NCI-H2029 (cell line): ENCODE measurements around the gene RBM10.

Experiments used
- DNase-seq: peaks from one replicate; lab custom pipeline; 2025; lab: John Stamatoyannopoulos, UW

The RBM10 gene

DNA sequence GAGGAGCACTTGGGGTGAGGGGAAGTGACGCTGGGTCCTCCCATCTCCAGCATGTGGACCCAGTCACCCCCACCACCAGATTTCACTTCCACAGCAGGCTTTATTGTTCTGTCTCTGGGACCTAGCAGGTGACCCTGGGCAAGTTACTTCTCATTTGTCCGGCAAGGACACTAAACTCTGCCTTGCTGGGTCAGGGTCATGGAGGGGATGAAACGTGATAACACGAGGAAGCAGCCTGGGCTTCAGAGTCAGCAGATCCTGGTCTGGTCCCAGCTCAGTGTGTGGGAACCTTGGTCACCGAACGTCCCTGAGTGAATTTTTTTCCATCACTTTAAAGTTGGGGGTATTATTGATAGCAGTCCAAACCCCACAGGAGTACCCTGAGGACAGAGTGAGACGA, 52.5 kb downstream of the RBM10 start:
- no peak for DNase-seq

DNA sequence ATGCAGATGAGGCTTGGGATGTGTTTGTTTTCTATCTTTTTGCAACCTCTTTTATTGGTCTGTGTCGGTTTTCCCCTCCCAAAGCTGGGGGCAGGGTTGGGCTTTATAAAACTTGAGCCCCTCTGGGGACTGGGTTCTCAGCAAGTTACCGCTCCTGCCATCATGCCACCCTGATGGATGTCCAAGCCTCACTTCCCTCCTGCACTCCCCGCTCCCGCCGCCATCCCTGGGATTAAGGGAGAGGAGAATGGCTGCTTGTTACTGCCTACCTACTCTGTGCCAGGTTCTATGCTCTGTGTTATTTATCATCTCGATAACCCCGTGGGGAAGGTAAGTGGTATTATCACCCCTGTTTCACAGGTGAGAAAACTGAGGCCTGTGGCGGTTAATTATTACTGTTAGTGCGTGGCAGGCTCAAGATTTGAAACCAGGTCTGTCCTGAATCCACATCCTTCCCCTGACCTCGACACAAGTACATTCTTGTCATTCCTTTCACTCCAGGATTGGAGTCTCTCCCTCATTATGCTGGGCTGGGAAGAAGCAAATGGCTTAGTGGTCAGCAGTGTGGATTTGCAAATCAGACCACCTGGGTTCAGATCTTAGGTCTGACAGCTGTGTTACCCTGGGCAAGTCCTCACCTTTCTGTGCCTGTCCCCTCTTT, 53.1 kb downstream of the RBM10 start:
- DNase-seq = no peak

DNA sequence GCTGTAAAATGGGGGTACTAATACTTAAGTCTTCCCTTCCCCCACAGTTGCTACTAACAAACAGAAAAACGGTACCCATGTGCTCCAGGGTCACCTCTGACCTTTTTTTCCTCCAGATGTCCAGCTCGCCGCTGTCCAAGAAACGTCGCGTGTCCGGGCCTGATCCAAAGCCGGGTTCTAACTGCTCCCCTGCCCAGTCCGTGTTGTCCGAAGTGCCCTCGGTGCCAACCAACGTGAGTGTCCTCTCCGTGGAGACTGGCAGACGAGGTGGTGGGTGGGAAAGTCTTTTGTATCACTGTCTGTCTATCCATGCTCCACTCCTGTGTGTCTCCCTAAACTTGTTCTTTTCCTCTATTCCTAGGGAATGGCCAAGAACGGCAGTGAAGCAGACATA, 53.7 kb downstream of the RBM10 start:
- DNase-seq = no peak

DNA sequence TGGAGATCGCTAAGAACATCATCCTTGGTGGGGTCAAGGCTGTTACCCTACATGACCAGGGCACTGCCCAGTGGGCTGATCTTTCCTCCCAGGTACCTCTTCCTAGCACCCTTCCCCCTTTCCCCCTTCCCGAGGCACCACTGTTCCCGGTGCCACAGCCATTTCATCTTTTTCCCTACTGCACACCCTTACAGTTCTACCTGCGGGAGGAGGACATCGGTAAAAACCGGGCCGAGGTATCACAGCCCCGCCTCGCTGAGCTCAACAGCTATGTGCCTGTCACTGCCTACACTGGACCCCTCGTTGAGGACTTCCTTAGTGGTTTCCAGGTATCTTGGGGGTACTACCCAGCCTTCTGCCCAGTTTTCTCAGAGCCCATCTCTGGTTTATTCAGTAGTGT, 54.3 kb downstream of the RBM10 start:
- no peak for DNase-seq

DNA sequence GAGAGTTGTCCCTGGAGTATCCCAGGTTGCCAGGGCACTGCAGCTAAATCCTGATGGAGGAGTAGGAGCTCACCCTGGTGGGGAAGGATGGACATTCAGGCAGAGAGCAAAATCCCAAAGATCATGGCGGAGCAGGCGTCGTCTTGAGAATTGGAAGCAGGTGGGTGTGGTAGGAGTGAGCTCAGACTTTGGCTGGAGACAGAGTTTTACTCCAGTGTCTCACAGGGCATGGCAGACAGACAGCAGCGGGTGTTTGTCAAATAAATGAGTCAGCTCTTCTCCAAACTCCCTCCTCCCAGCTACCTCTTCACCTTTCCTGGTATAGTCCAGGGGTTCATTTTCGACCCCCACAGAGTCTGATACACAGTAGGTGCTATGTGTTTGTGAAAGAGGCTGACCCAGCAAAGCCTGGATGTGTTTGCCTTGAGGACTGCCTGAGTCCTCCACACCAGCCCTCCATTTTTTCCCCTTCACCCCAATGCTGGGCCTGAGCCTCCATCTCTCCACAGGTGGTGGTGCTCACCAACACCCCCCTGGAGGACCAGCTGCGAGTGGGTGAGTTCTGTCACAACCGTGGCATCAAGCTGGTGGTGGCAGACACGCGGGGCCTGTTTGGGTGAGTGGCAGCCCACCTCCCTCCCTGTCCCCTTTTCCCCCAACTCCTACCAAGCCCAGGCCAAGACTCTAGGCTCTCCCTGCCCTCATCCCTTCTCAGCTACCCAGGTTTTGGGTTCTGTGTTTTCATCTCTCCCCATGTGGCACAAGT, 55.5 kb downstream of the RBM10 start:
- DNase-seq = no peak

DNA sequence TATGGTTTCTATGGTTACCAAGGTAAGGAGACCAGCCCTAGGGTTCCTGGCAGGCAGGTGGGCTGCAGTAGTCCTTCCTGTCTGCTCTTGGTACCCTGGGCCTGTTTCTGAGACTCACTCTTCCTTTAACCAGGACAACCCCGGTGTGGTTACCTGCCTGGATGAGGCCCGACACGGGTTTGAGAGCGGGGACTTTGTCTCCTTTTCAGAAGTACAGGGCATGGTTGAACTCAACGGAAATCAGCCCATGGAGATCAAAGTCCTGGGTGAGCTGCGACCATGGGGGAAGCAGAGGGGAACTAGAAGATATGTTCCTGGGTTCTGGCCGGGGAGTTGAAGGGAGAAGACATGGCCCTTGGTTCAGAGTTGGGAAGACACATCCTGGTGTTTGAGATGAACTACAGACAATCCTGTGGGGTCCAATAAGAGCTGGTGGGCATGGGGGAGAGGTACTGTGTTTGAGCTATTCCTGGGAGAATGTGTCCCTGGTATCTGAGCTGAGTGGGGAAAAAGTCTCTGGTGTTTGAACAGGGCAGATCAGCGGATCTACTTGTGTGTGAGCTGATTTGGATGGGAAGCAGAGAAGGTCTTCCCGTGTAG, 56.4 kb downstream of the RBM10 start:
- DNase-seq = no peak

DNA sequence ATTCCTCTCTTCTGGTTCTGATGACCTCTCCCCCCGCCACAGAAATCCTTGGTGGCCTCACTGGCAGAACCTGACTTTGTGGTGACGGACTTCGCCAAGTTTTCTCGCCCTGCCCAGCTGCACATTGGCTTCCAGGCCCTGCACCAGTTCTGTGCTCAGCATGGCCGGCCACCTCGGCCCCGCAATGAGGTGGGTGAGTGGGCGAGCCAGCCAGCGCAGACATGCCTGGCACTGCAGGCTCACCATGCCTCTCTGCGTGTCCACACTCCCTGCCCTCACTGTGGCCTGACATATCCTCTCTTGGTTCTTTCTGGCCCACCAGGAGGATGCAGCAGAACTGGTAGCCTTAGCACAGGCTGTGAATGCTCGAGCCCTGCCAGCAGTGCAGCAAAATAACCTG, 57.3 kb downstream of the RBM10 start:
- DNase-seq = no peak

DNA sequence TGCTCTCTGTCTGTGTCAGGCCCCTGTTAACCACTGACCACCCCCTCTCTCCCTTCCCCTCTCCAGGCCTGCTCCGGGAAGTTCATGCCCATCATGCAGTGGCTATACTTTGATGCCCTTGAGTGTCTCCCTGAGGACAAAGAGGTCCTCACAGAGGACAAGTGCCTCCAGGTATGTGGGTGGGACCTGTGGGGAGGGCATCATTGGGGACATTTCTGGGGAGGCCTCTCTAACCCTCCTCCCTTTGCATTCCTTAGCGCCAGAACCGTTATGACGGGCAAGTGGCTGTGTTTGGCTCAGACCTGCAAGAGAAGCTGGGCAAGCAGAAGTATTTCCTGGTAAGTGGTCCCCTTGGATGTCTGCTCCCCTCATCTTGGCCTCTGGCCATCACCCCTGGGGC, 57.9 kb downstream of the RBM10 start:
- no peak for DNase-seq

DNA sequence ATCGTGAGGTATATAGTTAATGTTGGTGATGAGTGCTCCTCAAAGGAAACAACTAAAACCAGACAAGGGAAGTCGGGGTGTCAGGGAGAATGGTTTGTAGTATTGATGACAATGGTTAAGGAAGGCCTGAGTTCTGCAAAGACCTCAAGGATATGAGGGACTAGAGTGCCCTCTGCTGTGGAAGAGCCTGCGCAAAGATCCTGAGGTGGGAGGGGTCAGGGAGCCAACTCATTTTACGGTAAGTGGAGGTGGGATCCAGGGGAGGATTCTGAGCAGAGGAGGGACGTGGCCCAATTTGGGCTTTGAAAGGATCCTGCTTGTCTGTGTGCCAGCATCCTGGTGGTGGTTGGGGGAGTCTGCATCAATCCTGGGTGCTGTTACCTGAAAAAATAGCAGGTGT, 59.9 kb downstream of the RBM10 start:
- no peak for DNase-seq

DNA sequence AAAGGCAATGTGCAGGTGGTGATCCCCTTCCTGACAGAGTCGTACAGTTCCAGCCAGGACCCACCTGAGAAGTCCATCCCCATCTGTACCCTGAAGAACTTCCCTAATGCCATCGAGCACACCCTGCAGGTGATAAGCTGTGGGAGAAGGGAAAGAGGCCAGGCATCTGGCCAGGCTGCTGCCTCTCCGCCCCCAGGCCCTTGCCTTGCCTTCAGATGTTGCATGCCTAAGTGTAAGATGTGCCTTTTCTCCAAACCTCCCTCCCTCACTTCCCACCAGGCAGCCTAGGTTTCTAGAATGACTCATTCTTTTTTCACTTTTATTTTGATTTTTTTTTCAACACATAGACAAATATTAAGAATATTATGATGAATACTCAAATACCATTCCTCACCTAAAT, 61.3 kb downstream of the RBM10 start:
- no peak for DNase-seq

DNA sequence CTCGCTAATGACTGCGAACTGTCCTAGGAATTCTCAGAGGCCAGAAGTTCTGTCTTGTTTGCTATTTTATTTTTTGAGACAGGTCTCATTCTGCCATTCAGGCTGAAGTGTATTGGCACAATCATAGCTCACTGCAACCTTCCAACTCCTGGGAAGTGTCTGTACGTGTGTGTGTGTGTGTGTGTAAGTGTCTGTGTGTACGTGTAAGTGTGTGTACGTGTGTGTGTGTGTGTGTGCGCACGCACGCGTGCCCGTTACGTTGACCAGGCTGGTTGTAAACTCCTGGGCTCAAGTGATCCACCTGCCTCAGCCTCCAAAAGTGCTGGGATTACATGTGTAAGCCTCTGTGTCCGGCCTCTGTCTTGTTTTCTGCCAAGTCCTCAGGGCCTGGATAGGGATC, 63.1 kb downstream of the RBM10 start:
- no peak for DNase-seq

DNA sequence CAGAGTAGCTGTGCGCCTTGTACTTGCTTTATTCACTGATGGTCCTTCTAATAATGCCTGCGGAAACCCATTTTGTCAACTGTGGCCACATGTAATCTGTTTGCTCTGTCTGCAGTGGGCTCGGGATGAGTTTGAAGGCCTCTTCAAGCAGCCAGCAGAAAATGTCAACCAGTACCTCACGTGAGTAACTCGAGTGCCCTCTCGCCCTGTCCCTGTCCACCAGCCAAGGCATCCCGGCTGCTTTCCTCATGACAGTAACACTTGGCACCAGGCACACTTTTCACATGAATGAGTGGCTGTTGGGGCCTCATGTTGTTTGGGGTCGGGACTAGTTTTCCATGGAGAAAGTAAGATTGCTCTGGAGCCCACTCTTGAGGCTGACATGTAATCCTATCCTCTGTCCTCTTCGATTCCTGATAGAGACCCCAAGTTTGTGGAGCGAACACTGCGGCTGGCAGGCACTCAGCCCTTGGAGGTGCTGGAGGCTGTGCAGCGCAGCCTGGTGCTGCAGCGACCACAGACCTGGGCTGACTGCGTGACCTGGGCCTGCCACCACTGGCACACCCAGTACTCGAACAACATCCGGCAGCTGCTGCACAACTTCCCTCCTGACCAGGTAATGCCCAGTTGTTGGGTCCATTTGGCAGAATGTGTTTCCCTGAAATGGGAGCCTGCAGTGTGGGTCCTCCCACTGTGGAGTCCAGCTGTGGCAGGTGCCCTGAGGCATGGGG, 64.7 kb downstream of the RBM10 start:
- no peak for DNase-seq

DNA sequence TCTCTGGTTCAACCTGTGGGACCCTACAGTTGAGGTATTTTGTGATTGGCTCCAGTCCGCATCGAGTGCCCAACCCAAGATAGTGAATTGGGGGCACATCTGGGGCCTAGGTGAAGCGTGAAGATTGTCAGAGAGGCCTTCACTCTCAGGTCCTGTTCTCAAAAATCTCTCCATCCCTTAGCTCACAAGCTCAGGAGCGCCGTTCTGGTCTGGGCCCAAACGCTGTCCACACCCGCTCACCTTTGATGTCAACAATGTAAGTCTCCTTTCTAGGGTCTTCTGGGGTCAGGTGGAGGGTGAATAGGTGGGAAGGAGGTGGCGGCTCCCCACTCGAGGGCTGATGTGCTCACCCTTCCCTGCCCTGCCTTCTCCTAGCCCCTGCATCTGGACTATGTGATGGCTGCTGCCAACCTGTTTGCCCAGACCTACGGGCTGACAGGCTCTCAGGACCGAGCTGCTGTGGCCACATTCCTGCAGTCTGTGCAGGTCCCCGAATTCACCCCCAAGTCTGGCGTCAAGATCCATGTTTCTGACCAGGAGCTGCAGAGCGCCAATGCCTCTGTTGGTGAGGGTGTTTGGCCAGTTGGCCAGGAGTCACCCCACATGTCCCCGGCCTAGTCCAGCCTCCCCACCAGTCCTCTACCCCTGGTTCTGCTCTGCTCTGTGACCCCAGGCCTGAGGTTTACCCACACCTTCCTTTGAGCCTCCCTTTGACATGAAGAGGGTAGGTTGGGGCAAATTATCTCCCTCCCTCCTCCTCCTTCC, 65.8 kb downstream of the RBM10 start:
- no peak for DNase-seq

DNA sequence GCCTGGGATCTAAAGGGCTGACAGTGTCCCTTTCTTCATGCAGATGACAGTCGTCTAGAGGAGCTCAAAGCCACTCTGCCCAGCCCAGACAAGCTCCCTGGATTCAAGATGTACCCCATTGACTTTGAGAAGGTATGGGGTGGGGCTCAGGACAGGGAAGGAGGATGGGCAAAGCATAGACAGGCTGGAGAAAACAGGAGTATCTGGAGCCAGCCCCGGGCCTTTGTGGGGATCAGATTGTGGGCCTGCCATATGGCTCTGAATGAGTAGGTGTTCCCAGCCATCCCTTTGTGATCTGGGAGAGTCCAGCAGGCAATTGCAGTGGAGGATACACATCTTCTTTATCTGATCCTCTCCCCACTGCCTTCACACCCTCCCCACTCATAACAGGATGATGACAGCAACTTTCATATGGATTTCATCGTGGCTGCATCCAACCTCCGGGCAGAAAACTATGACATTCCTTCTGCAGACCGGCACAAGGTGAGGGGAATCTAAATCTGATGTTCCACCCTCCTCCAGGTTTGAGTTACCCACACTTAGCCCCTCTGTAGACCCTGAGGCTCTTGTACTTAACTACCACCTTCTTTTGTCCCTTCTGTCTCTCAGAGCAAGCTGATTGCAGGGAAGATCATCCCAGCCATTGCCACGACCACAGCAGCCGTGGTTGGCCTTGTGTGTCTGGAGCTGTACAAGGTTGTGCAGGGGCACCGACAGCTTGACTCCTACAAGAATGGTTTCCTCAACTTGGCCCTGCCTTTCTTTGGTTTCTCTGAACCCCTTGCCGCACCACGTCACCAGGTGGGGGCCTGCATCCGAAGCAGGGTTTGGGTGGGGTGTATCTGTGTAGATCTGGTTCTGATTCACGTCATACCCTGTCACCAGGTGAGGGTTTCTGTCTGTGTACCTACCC, 67.6 kb downstream of the RBM10 start:
- DNase-seq = no peak

DNA sequence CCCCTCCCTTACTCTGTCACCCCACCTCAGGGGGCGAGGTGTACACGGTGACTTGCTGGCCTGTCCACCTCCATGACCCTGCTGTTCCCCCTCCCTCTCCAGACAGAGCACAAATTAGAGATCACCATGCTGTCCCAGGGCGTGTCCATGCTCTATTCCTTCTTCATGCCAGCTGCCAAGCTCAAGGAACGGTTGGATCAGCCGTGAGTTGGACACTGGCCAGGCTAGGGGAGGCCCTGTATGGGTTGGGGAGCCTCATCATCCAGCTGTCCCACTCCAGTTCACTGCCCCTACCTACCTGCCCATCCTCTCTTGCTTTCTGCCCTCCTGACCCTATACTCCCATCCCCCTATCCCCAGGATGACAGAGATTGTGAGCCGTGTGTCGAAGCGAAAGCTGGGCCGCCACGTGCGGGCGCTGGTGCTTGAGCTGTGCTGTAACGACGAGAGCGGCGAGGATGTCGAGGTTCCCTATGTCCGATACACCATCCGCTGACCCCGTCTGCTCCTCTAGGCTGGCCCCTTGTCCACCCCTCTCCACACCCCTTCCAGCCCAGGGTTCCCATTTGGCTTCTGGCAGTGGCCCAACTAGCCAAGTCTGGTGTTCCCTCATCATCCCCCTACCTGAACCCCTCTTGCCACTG, 69.5 kb downstream of the RBM10 start:
- DNase-seq = no peak

DNA sequence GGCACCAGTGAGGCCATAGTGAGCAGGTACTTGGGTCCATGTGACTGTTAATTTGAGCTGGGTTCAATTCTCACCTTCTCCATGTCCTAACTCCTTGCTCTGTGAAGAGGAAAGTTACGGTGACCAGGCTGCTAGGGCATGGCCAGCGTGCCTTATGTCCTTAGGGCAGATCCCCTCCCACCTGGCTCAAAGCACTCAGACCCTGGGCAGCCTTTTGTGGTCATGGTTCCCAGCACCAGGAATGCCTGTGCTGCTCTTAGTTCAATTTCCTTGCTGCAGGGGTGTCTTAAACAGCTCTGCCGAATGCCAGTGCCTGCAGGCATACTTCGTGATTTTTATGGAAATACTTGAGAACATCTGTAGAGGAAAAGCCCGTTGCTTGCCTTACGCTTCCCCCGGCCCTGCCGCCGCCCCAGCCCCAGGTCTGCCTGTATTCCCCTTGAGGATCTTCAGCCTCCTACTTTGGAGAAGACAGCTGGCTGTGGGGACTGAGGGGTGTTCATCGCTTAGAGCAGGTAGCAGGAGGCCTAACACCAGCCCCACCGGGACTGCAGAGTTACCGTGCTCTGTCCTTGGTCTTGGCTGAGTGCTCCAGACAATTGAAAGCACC, 70.4 kb downstream of the RBM10 start:
- no peak for DNase-seq

DNA sequence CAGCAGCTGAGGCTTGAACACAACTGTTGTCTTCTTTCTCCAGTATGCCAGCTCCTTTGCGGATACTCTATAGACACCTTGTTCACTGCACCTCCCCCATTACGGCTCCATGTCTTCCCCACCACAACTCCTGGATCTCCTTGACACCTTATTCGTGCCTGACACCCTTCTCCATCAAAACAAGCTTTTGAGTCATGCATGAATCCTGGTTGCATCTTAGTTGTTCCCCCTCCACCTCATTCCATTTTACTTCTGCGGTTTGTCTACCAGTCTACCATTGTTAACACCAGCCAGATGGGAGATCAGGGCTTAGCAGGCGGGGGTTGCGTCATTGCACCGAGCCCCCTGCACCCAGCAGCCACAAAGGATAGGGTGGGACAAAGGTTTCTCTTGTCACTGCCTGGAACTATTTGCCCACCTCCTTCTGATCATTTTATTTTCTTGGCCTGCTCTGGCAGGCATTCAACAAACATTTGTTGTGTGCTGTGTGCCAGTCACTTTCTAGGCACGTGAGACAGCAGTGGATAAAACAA, 71.4 kb downstream of the RBM10 start:
- no peak for DNase-seq

DNA sequence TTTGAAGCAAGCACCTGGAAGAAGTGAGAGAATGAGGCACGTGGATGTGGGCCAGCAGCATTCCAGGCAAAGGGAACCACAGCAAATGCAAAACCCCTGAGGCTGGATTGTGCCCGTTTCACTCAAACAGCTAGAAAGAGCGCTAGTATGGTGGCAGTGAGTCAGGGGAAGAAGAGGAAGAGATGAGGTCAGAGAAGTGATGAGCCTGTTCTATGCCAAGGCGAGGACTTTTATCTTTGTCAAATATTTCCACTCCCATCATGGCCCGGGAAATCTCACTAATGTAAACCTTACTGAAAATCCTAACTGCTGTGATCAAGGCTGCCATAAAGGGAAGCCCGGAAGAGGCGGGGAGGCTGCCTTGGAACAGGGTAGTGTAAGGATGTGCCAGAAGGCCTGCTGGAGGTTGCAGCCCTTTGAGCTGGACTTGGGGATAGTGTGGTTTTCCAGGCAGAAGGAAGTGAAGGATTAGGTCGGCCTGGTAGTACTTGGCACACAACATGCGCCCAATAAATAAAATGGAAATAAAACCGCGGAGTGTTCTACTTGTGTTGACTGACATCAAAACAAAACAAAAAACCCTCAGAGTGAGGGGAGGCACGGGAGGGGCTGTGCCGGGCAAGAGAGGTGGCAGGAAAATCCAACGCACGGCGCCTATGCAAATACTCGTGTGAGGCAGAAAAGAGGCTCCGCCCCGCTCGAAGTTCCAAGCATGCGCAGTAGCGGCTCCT, 72.3 kb downstream of the RBM10 start:
- DNase-seq = peak; percentile 47

DNA sequence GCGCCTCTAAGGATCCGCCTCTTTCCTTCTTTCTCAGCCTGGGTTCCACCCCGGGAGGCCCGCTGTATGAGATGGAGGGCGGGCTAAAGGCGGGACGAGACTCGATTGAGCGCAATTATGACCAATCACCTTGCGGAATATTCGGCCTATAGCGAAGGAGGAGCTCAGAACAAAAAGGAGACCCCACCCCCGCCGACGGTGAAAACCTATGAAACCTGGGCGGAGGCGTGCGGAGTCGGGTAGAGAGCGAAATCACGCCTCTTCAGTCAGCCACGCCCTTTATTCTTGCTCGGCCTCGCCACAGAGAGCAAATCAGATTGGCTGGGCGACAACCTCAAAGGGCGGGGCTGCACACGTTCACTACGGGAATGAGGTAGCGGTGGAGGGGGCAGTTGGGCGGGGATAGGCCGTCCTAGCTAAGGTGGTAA, 72.8 kb downstream of the RBM10 start:
- DNase-seq = peak; percentile 94
